ENCODE data around the gene AFMID. TPM values are rescaled to one million over a fixed set of nuclear protein-coding genes. Genes with fewer than 3 reads are reported as not detected.

The AFMID gene
- total and polyA plus RNA-seq, 9 of the 15 experiments (the other 6 are each of a cell fraction or from before 2014, with no cell fraction given): 62.1 to 188 (median 74.4) TPM

GRCh38 chr17:78223765-78224164 is 36.6 kb downstream of the AFMID start:
- Histone ChIP-seq H3K4me1 (replicated peaks in 1 of 2; ENCODE audit: control insufficient read depth in 2 of 2, insufficient read depth in 2 of 2, low read length in 2 of 2) (peaks cover 0 to 12% of the 10 kb centered on the region in 2 experiments; a peak in 3 of 5 replicates), H3K27ac (ENCODE audit: extremely low read depth, low read depth, low read length) (no peak overlapping the region), H3K4me3 (no peak overlapping the region), H3K9ac (ENCODE audit: insufficient read depth in 1 of 2, low read depth in 2 of 2, low read length in 2 of 2) (no peak overlapping the region), H3K4me2 (ENCODE audit: insufficient read depth, low read length) (no peak overlapping the region), H3K9me3 (replicated peaks; ENCODE audit: control insufficient read depth, insufficient read depth, low read depth, low read length) (no peaks in the 10 kb centered on the region), H2AFZ (ENCODE audit: low read depth, low read length) (no peak overlapping the region), H3K9me1 (ENCODE audit: control insufficient read depth, insufficient read depth, low read length) (no peaks in the 10 kb centered on the region), H3K79me2 (ENCODE audit: control insufficient read depth, insufficient read depth, low read length) (peaks cover 6% of the 10 kb centered on the region; the same call in 1 of the 3 replicates), H3K27me3 (ENCODE audit: control insufficient read depth in 2 of 2, insufficient read depth in 2 of 2, low read length in 2 of 2) (no peaks in the 10 kb centered on the region), H3K36me3 (ENCODE audit: control insufficient read depth, insufficient read depth, low read length) (peaks cover 63% of the 10 kb centered on the region; the same call in 2 of the 3 replicates), H4K20me1 (replicated peaks; ENCODE audit: control insufficient read depth, insufficient read depth, low read length) (0 out of 2 replicates have a peak, but pooled peaks cover 2% of the 10 kb centered on the region)
- in situ Hi-C loops (cut with MboI): no loop called here
- 85% methylated on average over 3 of the region's 3 CpGs for WGBS (ENCODE audit: insufficient coverage, low coverage, missing lambda C conversion rate)
- no peak for FAIRE-seq
- BruUV-seq (replicated peaks): no TSS peak
- no peak for ATAC-seq
- POLR2A ChIA-PET: interaction anchor here (0.5 to 4.3 kb wide), 4 partner anchors 9 to 96 kb away, joined by 3 to 30 read pairs (median 3); partner anchors contain the start of gene BIRC5
- intact Hi-C loops (cut with micrococcal nuclease): no loop called here
- DNase-seq (ENCODE audit: extremely low read depth in 1 of 4, low spot score in 3 of 4): no peak
- CTCF ChIA-PET (ENCODE audit: low intra/inter-chr PET ratio): no interaction called here
- TF ChIP-seq ADNP (tag; IDR thresholded peaks at IDR 0.05): no peak
- TF ChIP-seq ZNF184 (CRISPR knock-in tag; IDR thresholded peaks at IDR 0.05): no peak
- no peak for TF ChIP-seq HBP1 (CRISPR knock-in tag; IDR thresholded peaks at IDR 0.05)
- no peak for TF ChIP-seq OTX1 (CRISPR knock-in tag; IDR thresholded peaks at IDR 0.05)
- TF ChIP-seq NCOA1 (IDR thresholded peaks at IDR 0.05; ENCODE audit: low read depth): no peak
- TF ChIP-seq MYBL2 (IDR thresholded peaks at IDR 0.05; ENCODE audit: low read depth): no peak
- no peak for TF ChIP-seq MYBL2 (CRISPR knock-in tag; IDR thresholded peaks at IDR 0.05; ENCODE audit: borderline replicate concordance)
- no peak for TF ChIP-seq PML (IDR thresholded peaks at IDR 0.05; ENCODE audit: low read length)
- TF ChIP-seq, protein P1, sequence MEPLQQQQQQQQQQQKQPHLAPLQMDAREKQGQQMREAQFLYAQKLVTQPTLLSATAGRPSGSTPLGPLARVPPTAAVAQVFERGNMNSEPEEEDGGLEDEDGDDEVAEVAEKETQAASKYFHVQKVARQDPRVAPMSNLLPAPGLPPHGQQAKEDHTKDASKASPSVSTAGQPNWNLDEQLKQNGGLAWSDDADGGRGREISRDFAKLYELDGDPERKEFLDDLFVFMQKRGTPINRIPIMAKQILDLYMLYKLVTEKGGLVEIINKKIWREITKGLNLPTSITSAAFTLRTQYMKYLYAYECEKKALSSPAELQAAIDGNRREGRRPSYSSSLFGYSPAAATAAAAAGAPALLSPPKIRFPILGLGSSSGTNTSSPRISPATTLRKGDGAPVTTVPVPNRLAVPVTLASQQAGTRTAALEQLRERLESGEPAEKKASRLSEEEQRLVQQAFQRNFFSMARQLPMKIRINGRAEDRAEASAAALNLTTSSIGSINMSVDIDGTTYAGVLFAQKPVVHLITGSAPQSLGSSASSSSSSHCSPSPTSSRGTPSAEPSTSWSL (CRISPR knock-in tag; IDR thresholded peaks at IDR 0.05; ENCODE audit: borderline replicate concordance): no peak
